Measurements from ENCODE around the gene ZRANB2. TPM values are rescaled to one million over a fixed set of nuclear protein-coding genes. Genes with fewer than 3 reads are reported as not detected.

ZRANB2 gene
- total and polyA plus RNA-seq, 2 donors (not counting 1 experiment from before 2014, with no cell fraction given) = 46.9 to 160 TPM

GRCh38 chr1:71128060-71128459 lies 47.2 kb upstream of the ZRANB2 start:
- H3K27ac ChIP-seq (ENCODE audit: low read length in 2 of 2) = no peak overlapping the region

DNA sequence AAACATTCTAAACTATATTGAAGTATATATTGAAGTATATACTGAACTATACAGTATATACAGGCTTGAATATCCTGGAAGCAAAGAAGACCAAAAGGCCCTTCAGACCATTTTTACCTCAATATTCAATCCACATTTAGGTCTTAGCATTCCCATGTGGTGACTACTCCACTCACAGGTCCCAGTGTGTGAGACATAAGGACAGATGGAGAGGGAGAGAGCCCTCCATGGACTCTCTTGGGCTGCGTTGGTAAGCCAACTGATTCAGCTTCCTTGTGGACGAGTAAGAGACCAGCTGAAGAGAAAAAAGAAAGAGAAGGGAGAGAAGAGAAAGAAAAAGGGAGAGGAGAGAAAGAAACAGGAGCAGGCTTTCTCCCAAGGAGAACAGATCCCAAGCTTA lies 37.3 kb upstream of the ZRANB2 start:
- intact Hi-C loops (cut with micrococcal nuclease) = no loop called here
- ATAC-seq (ENCODE audit: low read depth) (no peak), DNase-seq (no peak)
- H3K9me3 Mint-ChIP-seq (ENCODE audit: insufficient read depth) = peaks cover 4% of the 10 kb centered on the region
- WGBS (ENCODE audit: insufficient coverage) = 83% methylated on average over 1 of the region's 2 CpGs
- H3K4me3 Mint-ChIP-seq = no peak overlapping the region
- Histone ChIP-seq H3K79me2 (ENCODE audit: control insufficient read depth, insufficient read depth, low read length) (no peaks in the 10 kb centered on the region), H3K27ac (ENCODE audit: low read length in 2 of 2) (no peak overlapping the region), H3K9ac (ENCODE audit: low read length) (no peak overlapping the region), H3K4me3 (ENCODE audit: control extremely low read depth in 1 of 5, extremely low read depth in 1 of 5, insufficient read depth in 1 of 5, low read depth in 2 of 5, low read length in 4 of 5) (no peak overlapping the region), H3K9me3 (ENCODE audit: control extremely low read depth in 1 of 3, control insufficient read depth in 2 of 3, insufficient read depth in 1 of 3, low read length in 2 of 3) (no peaks in the 10 kb centered on the region), H4K20me1 (ENCODE audit: control insufficient read depth, insufficient read depth, low read length, poor library complexity, severe bottlenecking) (no peaks in the 10 kb centered on the region), H3K4me2 (replicated peaks; ENCODE audit: low read depth, low read length, poor library complexity, severe bottlenecking) (no peak overlapping the region), H2AFZ (ENCODE audit: insufficient read depth, low read depth, low read length, poor library complexity, severe bottlenecking) (no peak overlapping the region), H3K36me3 (replicated peaks in 1 of 2; ENCODE audit: control extremely low read depth in 1 of 2, control insufficient read depth in 1 of 2, extremely low read depth in 1 of 2, insufficient read depth in 2 of 2, low read length in 1 of 2) (no peaks in the 10 kb centered on the region), H3K27me3 (replicated peaks in 1 of 4; ENCODE audit: control extremely low read depth in 1 of 4, control insufficient read depth in 3 of 4, insufficient read depth in 4 of 4, low read length in 3 of 4) (no peaks in the 10 kb centered on the region), H3K4me1 (ENCODE audit: control insufficient read depth in 2 of 2, insufficient read depth in 2 of 2, low read length in 2 of 2) (no peaks in the 10 kb centered on the region)
- H3K27ac Mint-ChIP-seq = no peak overlapping the region
- ChIA-PET CTCF (interaction anchor here (0.6 kb wide), 1 partner anchor 641 kb away, joined by 4 read pairs; no protein-coding TSS in a partner anchor), POLR2A (no interaction called here)
- no peaks in the 10 kb centered on the region for H3K4me1 Mint-ChIP-seq
- peaks cover 5% of the 10 kb centered on the region for H3K27me3 Mint-ChIP-seq
- TF ChIP-seq, protein P1, sequence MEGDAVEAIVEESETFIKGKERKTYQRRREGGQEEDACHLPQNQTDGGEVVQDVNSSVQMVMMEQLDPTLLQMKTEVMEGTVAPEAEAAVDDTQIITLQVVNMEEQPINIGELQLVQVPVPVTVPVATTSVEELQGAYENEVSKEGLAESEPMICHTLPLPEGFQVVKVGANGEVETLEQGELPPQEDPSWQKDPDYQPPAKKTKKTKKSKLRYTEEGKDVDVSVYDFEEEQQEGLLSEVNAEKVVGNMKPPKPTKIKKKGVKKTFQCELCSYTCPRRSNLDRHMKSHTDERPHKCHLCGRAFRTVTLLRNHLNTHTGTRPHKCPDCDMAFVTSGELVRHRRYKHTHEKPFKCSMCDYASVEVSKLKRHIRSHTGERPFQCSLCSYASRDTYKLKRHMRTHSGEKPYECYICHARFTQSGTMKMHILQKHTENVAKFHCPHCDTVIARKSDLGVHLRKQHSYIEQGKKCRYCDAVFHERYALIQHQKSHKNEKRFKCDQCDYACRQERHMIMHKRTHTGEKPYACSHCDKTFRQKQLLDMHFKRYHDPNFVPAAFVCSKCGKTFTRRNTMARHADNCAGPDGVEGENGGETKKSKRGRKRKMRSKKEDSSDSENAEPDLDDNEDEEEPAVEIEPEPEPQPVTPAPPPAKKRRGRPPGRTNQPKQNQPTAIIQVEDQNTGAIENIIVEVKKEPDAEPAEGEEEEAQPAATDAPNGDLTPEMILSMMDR (IDR thresholded peaks at IDR 0.05) = no peak
- no peak for TF ChIP-seq EZH2 (IDR thresholded peaks at IDR 0.05; ENCODE audit: borderline replicate concordance, insufficient read depth, low read depth, low read length, poor library complexity, severe bottlenecking)

More at GRCh38 chr1:71128060-71128459, 47.2 kb upstream of the ZRANB2 start:
- H3K36me3 ChIP-seq (replicated peaks in 1 of 2; ENCODE audit: control extremely low read depth in 1 of 2, control insufficient read depth in 1 of 2, extremely low read depth in 1 of 2, insufficient read depth in 2 of 2, low read length in 1 of 2) = no peaks in the 10 kb centered on the region
- Mint-ChIP-seq H3K27ac (no peak overlapping the region), H3K4me3 (no peak overlapping the region), H3K4me1 (no peaks in the 10 kb centered on the region), H3K27me3 (no peaks in the 10 kb centered on the region), H3K9me3 (ENCODE audit: insufficient read depth) (peaks cover 30% of the 10 kb centered on the region)
- no peak overlapping the region for H3K4me2 ChIP-seq (replicated peaks; ENCODE audit: low read depth, low read length, poor library complexity, severe bottlenecking)
- ATAC-seq (ENCODE audit: low read depth) = no peak
- H3K27me3 ChIP-seq (replicated peaks in 1 of 4; ENCODE audit: control extremely low read depth in 1 of 4, control insufficient read depth in 3 of 4, insufficient read depth in 4 of 4, low read length in 3 of 4) = no peaks in the 10 kb centered on the region
- peaks cover 7 to 16% (median 9%) of the 10 kb centered on the region in 3 donors for H3K9me3 ChIP-seq (ENCODE audit: control extremely low read depth in 1 of 3, control insufficient read depth in 2 of 3, insufficient read depth in 1 of 3, low read length in 2 of 3)
- no peak for DNase-seq
- TF ChIP-seq EZH2 (IDR thresholded peaks at IDR 0.05; ENCODE audit: borderline replicate concordance, insufficient read depth, low read depth, low read length, poor library complexity, severe bottlenecking) = no peak
- TF ChIP-seq, protein P1 (IDR thresholded peaks at IDR 0.05) = no peak
- intact Hi-C loops (cut with micrococcal nuclease) = no loop called here
- ChIA-PET POLR2A (no interaction called here), CTCF (no interaction called here)
- no peak overlapping the region for H2AFZ ChIP-seq (ENCODE audit: insufficient read depth, low read depth, low read length, poor library complexity, severe bottlenecking)
- no peaks in the 10 kb centered on the region for H3K4me1 ChIP-seq (ENCODE audit: control insufficient read depth in 2 of 2, insufficient read depth in 2 of 2, low read length in 2 of 2)
- no peaks in the 10 kb centered on the region for H4K20me1 ChIP-seq (ENCODE audit: control insufficient read depth, insufficient read depth, low read length, poor library complexity, severe bottlenecking)
- no peak overlapping the region for H3K4me3 ChIP-seq (ENCODE audit: control extremely low read depth in 1 of 5, extremely low read depth in 1 of 5, insufficient read depth in 1 of 5, low read depth in 2 of 5, low read length in 4 of 5)
- WGBS (ENCODE audit: insufficient coverage) = no CpG with 5 or more reads among the region's 2 CpGs
- no peak overlapping the region for H3K9ac ChIP-seq (ENCODE audit: low read length)
- H3K79me2 ChIP-seq (ENCODE audit: control insufficient read depth, insufficient read depth, low read length) = no peaks in the 10 kb centered on the region

Data from B cell (primary cell).